ENCODE data around the gene OSBPL2. TPM values are rescaled to one million over a fixed set of nuclear protein-coding genes. Genes with fewer than 3 reads are reported as not detected.

OSBPL2 gene
- total RNA-seq, 1 experiment from 2014 or later: 41.4 TPM

GRCh38 chr20:62193079-62194025 is 45.0 kb upstream of the OSBPL2 start:
- Histone ChIP-seq H3K27ac (ENCODE audit: low read length) (no peak overlapping the region), H3K27me3 (ENCODE audit: control insufficient read depth, insufficient read depth, low read length) (no peaks in the 10 kb centered on the region), H3K4me1 (ENCODE audit: control insufficient read depth, insufficient read depth, low read length) (no peaks in the 10 kb centered on the region), H3K4me3 (ENCODE audit: low read depth in 2 of 2, low read length in 2 of 2) (no peak overlapping the region), H3K36me3 (ENCODE audit: control insufficient read depth, insufficient read depth, low read length) (peaks cover 4% of the 10 kb centered on the region), H3K9me3 (ENCODE audit: control insufficient read depth, insufficient read depth, low read depth, low read length) (no peaks in the 10 kb centered on the region)
- DNase-seq (ENCODE audit: low read depth, low spot score): no peak
- ChIA-PET CTCF (no interaction called here), POLR2A (no interaction called here)
- intact Hi-C loops (cut with micrococcal nuclease; ENCODE audit: unreplicated experiment) (no loop called here), in situ Hi-C loops (cut with HindIII; ENCODE audit: low pct_unique_long_range_greater_than_20kb, low sequenced_read_pairs) (no loop called here)
- no TSS peak for BruUV-seq (replicated peaks)
- ATAC-seq: no peak
- TF ChIP-seq REST (IDR thresholded peaks at IDR 0.05; ENCODE audit: insufficient read depth in 1 of 2, low read depth in 2 of 2, low read length in 1 of 2) (no peak), TCF7L2 (IDR thresholded peaks at IDR 0.05; ENCODE audit: low read depth, low read length) (no peak), CTCF (IDR thresholded peaks at IDR 0.05) (no peak), SIN3A (IDR thresholded peaks at IDR 0.05; ENCODE audit: borderline replicate concordance, insufficient read depth, low read depth, low read length) (no peak), POLR2AphosphoS5 (IDR thresholded peaks at IDR 0.05; ENCODE audit: low read depth, low read length) (no peak)

GRCh38 chr20:62195075-62195405 is 43.3 kb upstream of the OSBPL2 start:
- in situ Hi-C loops (cut with HindIII; ENCODE audit: low pct_unique_long_range_greater_than_20kb, low sequenced_read_pairs) (no loop called here), intact Hi-C loops (cut with micrococcal nuclease; ENCODE audit: unreplicated experiment) (no loop called here)
- Histone ChIP-seq H3K4me1 (ENCODE audit: control insufficient read depth, insufficient read depth, low read length) (no peaks in the 10 kb centered on the region), H3K27ac (ENCODE audit: low read length) (no peak overlapping the region), H3K4me3 (ENCODE audit: low read depth in 2 of 2, low read length in 2 of 2) (no peak overlapping the region), H3K27me3 (ENCODE audit: control insufficient read depth, insufficient read depth, low read length) (no peaks in the 10 kb centered on the region), H3K36me3 (ENCODE audit: control insufficient read depth, insufficient read depth, low read length) (peaks cover 6% of the 10 kb centered on the region), H3K9me3 (ENCODE audit: control insufficient read depth, insufficient read depth, low read depth, low read length) (no peaks in the 10 kb centered on the region)
- BruUV-seq (replicated peaks): no TSS peak
- ATAC-seq (no peak), DNase-seq (ENCODE audit: low read depth, low spot score) (no peak)
- POLR2A ChIA-PET: no interaction called here
- TF ChIP-seq REST (IDR thresholded peaks at IDR 0.05; ENCODE audit: insufficient read depth in 1 of 2, low read depth in 2 of 2, low read length in 1 of 2) (no peak), SIN3A (IDR thresholded peaks at IDR 0.05; ENCODE audit: borderline replicate concordance, insufficient read depth, low read depth, low read length) (no peak), TCF7L2 (IDR thresholded peaks at IDR 0.05; ENCODE audit: low read depth, low read length) (no peak), POLR2AphosphoS5 (IDR thresholded peaks at IDR 0.05; ENCODE audit: low read depth, low read length) (no peak), CTCF (IDR thresholded peaks at IDR 0.05) (no peak)
- CTCF ChIA-PET: no interaction called here
